DMS153 treated with DMSO at 0.1 percent for 48 hours (cell line): ENCODE measurements around the gene STEAP1.
"Not testable (repeated sequence)": the region's sequence is repeated elsewhere in the genome, so short reads cannot be mapped to it uniquely, and the experiment has no call there.

Source experiments
- DNase-seq: peaks from one replicate; lab custom pipeline; 2025; ENCODE audit not compliant: unreplicated experiment; lab: John Stamatoyannopoulos, UW

STEAP1 gene

DNA sequence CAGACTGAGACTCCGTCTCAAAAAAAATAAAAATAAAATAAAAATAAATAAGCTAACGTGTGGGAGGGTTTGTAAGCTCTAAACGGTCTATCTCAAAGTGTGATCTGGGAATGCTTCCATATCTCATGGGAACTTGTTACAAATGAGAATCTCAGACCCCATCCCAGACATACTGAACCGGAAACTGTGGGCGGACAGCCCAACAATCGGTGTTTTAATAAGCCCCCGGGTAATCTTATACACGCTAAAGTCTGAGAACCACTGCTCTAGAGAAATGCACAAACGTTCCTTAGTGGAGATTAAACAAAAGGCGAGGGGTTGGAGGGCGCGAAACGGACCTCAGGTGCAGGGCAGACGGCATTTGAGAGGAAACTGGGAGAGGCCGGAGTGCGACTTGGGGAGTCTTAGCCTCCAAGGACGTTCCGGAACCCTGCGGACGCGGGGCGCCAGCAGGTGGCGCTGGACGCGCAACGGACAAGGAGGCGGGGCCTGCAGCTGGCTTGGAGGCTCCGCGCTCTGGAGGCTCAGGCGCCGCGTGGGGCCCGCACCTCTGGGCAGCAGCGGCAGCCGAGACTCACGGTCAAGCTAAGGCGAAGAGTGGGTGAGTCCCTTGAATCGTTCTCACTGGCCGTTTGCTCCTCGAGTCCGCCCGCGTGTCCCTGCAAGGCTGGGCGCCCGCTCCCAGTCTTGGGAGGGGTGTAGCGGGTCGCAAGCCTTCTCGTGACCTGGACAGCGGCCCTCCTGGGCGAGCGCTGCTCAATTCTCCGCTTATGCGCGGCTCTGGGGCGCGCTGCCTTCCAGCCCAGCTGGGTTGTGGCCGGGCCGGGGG lies at the start of gene STEAP1:
STEAP1 (plus strand) TSS at position 527 of the 829 bp plus-strand sequence. CDS start 5,320 bp downstream, outside the sequence.
- peak; percentile 33 for DNase-seq

- DNase-seq: not testable (repeated sequence)
Measured at GRCh38 chr7:90114972-90115371, 39.3 kb upstream of the STEAP1 start.

- not testable (repeated sequence) for DNase-seq
Measured at GRCh38 chr7:90118551-90119177, 35.6 kb upstream of the STEAP1 start.

DNA sequence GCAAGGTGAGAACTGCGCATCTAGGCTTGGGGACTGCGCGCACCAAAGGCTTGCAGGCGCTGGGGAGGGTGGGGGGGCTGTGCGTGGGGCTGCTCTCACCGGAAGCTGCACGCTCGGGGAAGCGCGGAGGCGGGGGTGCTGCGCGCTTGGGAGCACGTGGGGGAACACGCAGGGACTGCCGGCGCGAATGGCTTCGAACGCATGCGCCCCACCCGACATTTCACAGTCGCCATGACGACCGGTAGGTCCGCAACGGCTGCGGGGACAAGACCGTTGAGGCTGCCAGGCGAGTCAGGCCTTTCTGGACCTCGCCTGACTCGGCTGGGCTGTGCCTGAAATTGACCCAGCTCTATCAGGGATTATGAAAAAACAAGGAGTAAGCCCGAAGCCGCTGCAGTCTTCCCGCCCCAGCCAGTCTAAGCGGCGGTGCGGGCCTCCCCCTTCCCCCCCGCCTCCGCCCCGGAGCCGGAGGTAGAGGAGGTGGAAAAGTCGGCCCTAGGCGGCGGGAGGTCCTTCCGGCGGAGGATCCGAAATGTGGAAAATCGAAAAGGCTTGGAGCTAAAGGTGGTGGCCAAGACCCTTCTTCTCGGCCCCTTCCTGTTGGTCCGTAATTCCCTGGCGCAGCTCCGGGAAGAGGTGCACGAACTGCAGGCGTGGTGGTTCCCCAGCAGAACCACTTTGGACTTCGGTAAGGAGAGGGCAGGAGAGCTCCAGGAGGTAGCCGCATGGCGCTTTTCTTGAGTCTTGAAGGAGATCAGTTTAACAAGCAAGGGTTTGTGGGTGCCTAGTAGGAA lies 34.9 kb upstream of the STEAP1 start:
- no peak for DNase-seq

- DNase-seq: not testable (repeated sequence)
Measured at GRCh38 chr7:90120205-90120604, 34.1 kb upstream of the STEAP1 start.

DNA sequence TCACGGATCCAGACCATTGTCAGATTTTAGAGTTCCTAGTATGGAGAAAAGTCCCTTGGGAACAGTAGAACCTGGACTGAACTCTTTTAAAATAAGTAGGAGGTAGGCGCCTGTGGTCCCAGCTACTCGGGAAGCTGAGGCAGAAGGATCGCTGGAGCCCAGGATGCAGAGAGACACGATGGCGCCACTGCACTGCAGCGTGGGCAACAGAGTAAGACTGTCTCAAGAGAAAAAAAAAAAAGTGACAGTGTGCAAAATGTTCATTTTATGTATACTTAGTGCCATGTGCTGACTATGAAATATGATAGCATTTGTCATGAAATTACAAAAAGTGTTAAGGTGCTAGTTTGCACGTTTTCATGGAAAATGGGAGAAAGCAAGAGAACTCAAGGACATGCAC lies 22.5 kb upstream of the STEAP1 start:
- not testable (repeated sequence) for DNase-seq

- not testable (repeated sequence) for DNase-seq
Measured at GRCh38 chr7:90147079-90147960, 6.9 kb upstream of the STEAP1 start.

GRCh38 chr7:90149428-90149827 lies 4.8 kb upstream of the STEAP1 start:
- DNase-seq: not testable (repeated sequence)

GRCh38 chr7:90151884-90152283 lies 2.4 kb upstream of the STEAP1 start:
- not testable (repeated sequence) for DNase-seq

DNA sequence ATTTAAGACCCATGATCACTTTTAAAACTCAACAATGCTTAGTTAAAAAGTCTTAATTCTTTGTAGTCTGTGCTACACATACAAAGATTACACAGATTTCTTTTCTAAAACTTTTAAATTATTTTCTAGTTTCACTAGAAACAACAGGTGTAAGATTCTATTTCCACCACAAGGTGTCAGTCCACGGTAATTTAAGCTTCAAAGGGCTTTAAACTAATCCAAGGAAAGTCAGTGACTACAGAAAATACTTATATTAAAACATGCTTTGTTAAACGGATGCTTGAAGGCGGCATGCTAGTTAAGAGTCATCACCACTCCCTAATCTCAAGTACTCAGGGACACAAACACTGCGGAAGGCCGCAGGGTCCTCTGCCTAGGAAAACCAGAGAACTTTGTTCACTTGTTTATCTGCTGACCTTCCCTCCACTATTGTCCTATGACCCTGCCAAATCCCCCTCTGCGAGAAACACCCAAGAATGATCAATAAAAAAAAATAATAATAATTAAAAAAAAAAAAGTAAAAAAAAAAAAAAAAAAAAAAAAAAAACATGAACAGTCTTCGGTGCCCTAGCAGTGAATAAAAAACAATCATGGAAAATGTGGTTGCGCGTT lies 1.5 kb upstream of the STEAP1 start:
- DNase-seq: peak; percentile 44

DNA sequence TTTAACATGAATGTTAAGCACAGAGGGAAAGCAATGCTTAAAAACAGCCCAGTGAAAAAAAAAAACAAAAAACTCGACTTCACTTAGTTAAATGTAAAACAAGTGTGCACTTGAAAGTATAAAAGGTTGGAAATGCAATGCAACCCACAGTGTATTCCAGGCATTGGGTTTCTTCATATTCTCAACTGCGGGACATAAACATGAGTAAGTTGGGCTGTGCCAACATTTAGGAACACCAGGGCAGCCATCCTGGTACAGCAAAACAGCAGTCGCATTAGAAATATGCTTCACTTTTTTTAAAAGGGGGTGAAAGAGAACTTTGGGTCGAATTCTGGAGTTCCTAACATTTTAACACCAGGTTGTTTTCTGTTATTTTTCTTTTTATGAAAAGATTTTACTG lies 937 bp downstream of the STEAP1 start:
- no peak for DNase-seq

DNA sequence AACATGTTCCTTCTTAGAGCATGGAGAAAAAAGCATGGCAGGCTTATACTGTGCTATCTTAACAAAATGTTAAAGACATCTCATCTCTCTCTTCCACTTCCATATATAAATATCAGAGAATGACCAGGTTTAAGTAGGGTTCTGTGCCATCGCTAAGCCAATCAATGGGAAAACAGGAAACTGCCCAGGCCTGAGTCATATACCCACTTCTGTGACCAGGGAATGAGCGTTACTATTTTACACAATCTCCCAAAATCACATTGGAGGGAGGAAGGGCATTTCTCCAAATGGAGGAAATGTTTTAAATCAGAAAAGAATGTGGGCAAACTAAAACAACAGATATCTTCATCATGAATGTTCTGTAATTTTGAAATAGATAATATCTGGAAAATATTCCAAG lies 3.1 kb downstream of the STEAP1 start:
- not testable (repeated sequence) for DNase-seq

GRCh38 chr7:90157761-90158350 lies 3.6 kb downstream of the STEAP1 start:
- DNase-seq: not testable (repeated sequence)

- no peak for DNase-seq
Measured at GRCh38 chr7:90163534-90163933, 9.3 kb downstream of the STEAP1 start.

GRCh38 chr7:90165724-90166123 lies 11.5 kb downstream of the STEAP1 start:
- no peak for DNase-seq

- no peak for DNase-seq
Measured at GRCh38 chr7:90166153-90166552, 11.9 kb downstream of the STEAP1 start.

- no peak for DNase-seq
Measured at GRCh38 chr7:90167361-90167760, 13.1 kb downstream of the STEAP1 start.

DNA sequence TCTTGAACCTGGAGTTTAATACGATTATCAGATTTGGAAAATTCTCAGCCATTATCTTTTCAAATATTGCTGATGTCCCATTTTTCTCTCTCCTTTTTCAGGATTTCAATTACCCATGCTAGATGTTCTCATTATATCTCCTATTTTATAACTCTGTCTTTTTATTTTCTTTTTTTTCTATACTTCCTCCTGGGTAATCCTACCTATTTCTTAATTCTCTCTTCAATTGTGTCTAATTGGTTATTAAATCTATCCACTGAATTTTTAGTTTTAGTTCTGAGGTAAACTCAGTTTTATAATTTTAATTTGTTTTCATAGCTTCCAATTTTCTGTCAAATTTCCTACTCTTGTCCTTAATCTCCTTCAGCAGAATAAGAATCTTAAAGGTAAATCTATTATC lies 15.6 kb downstream of the STEAP1 start:
- DNase-seq: no peak

DNA sequence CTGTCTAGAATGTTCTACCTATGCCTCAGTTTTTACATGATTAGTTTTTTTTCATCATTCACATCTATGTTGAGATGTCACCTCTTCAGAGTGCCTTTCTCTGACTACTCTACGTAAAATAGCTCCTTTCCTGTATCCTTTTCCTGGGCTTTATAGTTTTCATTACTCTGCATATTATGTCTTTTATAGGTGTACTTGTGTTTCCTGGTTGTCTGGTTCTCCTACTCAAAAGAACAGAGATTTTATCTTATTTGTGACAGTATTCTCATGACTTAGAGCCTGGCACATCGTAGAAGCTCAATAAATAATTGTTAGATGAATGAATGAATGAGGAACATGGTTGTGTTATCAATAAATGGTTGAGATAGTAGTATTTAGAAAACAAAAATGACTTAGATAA lies 17.9 kb downstream of the STEAP1 start:
- DNase-seq: no peak

DNA sequence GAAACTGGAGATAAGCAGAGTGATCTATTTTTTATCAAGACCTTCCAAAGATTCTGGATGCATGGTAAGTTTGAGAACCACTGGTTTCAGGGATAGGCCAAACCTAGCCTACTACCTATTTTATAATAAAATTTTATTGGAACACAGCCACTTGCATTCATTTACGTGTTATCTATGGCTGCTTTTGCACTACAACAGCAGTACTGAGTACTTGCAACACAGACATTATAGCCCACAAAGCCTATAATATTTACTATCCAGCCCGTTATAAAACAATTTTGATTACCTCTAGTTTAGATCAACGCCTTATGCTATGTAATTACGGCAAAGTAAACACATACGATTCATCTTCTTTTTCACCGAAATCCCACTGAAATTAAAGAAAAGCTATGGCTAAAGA lies 18.4 kb downstream of the STEAP1 start:
- DNase-seq: no peak
